NB4 (cell line): ENCODE measurements around the gene CLEC4G.

Experiments
- CTCF ChIP-seq: IDR thresholded peaks from one replicate; pipeline ENCODE4 v1.5.1; 2012; ENCODE audit warnings: low read depth, low read length
- POLR2A ChIP-seq: IDR thresholded peaks from 2 replicates; pipeline ENCODE4 v1.6.1; 2011; ENCODE audit warnings: mild to moderate bottlenecking; ENCODE audit not compliant: insufficient read length; ENCODE audit errors: extremely low read depth

GRCh38 chr19:7736148-7736547, 4.2 kb upstream of the CLEC4G start:
- TF ChIP-seq CTCF: no peak
- no peak for TF ChIP-seq POLR2A
